SU-DHL-6 (cell line): ENCODE data around the gene SPACA4.

Experiments
- EZH2phosphoT487 ChIP-seq: fragments of 200-600 bp; sonication (generic), shearing (Covaris generic); conservative IDR thresholded peaks from 2 replicates; pipeline ENCODE4 v1.6.1; 2018; ENCODE audit warnings: mild to moderate bottlenecking, antibody characterized with exemption, low read length, moderate library complexity, mixed read lengths
- TF ChIP-seq, protein P1 (sequence below): fragments of 200-600 bp; sonication (generic); IDR thresholded peaks from one replicate; pipeline ENCODE4 v1.5.1; 2017; ENCODE audit warnings: antibody characterized with exemption, mild to moderate bottlenecking, low read length, moderate library complexity; ENCODE audit not compliant: insufficient read depth, poor library complexity, severe bottlenecking

DNA sequence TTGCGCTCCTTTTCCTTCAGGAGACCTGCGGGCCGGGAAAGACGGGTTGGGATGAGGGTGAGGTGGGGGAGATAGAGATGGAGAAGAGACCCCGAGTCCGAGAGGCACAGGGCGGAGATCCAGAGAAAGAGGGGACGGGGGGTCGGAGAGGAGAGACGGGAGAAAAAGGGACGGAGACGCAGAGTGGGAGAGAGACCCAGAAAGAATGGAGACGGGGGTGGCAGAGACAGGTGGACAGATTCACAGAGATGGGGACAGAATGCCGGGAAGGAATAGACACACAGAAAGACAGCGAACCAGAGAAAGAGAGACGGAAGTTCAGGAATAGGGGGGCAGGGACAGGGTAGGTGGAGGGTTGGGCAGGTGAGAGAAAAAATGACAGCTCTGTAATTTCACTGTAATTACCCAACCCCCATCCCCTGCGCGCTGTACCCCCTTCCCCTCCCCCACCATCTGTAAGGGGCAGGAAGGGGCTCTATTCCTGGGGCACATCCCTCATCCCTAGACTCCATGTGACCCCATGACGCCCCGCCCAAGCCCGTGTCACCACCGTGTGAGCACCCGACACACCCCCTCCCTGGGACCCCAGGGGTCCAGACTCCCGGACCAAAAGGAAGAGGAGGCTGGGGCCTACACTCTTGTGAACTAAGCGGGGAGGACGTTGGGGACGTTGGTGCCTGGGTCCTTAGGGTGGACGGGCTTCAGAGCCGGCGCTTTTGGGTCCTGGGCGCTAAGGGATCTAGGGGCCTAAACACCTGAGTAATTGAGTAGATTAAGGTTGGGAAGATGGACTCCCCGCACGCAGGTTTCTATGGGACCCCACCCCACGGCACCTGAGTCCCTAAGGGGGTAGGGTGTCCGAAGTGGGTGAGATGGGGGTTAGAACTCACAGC, 29.7 kb downstream of the SPACA4 start:
- TF ChIP-seq, protein P1, sequence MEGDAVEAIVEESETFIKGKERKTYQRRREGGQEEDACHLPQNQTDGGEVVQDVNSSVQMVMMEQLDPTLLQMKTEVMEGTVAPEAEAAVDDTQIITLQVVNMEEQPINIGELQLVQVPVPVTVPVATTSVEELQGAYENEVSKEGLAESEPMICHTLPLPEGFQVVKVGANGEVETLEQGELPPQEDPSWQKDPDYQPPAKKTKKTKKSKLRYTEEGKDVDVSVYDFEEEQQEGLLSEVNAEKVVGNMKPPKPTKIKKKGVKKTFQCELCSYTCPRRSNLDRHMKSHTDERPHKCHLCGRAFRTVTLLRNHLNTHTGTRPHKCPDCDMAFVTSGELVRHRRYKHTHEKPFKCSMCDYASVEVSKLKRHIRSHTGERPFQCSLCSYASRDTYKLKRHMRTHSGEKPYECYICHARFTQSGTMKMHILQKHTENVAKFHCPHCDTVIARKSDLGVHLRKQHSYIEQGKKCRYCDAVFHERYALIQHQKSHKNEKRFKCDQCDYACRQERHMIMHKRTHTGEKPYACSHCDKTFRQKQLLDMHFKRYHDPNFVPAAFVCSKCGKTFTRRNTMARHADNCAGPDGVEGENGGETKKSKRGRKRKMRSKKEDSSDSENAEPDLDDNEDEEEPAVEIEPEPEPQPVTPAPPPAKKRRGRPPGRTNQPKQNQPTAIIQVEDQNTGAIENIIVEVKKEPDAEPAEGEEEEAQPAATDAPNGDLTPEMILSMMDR, result no peak
- no peak for TF ChIP-seq EZH2phosphoT487
